Measurements from ENCODE around the gene ERN2. TPM values are rescaled to one million over a fixed set of nuclear protein-coding genes. Genes with fewer than 3 reads are reported as not detected.

ERN2 gene
- total and polyA plus RNA-seq, 2 of the 4 experiments (the other 2 are of a cell fraction): 0.39 to 0.54 TPM

DNA sequence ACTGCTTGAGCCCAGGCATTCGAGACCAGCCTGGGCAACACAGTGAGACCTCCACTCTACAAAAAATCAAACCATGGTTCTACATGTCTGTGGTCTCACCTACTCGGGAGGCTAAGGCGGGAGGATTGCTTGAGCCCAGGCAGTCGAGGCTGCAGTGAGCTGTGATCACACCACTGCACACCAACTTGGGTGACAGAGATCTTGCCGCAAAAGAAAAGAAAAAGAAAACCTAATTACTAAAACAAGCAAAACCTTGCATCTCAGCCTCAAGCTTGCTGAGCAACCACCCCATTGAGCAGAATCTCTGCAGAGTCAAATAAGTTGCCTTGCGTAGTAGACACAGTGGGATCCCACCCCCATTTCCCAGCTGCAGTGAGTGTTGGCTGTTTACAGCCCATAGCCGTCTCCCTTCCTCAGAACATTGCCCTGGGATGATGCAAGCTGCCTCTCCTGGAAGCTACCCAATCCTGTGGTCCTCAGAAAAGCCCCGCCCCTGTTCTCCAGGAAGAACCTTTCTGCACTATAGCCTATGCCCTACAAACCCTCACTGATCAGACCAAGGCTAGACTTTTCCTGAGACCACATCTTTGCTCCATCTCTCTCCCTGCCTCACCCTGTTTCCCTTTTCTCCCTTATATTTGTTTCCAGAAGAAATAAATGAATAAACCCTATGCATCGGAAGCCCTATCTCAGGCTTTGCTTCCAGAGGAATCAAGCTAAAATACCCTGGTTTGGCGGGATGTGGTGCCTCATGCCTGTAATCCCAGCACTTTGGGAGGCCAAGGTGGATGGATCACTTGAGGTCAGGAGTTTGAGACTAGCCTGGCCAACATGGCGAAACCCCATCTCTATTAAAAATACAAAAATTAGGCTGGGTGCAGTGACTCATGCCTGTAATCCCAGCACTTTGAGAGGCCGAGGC, 16.7 kb upstream of the ERN2 start:
- H4K91ac ChIP-seq (ENCODE audit: insufficient read depth, low read depth, low read length): no peak overlapping the region
- H3K79me1 ChIP-seq (ENCODE audit: low read depth in 1 of 2, low read length in 2 of 2): no peaks in the 10 kb centered on the region
- peak; percentile 53 for ATAC-seq (ENCODE audit: low read depth)
- H2BK15ac ChIP-seq (ENCODE audit: low read depth, low read length): no peak overlapping the region
- H3K23ac ChIP-seq (ENCODE audit: low read depth, low read length): no peak overlapping the region
- no peak overlapping the region for H2AK5ac ChIP-seq (ENCODE audit: low read depth, low read length)
- H3K4me3 ChIP-seq (ENCODE audit: insufficient read depth, low read depth, low read length): no peak overlapping the region
- H3K9me1 ChIP-seq (ENCODE audit: insufficient read depth, low read length): no peaks in the 10 kb centered on the region
- no peak overlapping the region for H2AK9ac ChIP-seq (replicated peaks; ENCODE audit: low read depth, low read length, poor library complexity)
- no peak overlapping the region for H3K9ac ChIP-seq (ENCODE audit: low read depth, low read length)
- dilution Hi-C loops (cut with HindIII; ENCODE audit: low sequenced_read_pairs, unreplicated experiment) (no loop called here), intact Hi-C loops (cut with micrococcal nuclease) (loop anchor here (2.0 kb wide), 1 partner anchor 51 kb away; the partner anchor contains the start of gene PLK1), in situ Hi-C loops (cut with MboI; ENCODE audit: low sequenced_read_pairs) (no loop called here)
- H3K9me3 ChIP-seq (ENCODE audit: control insufficient read depth, insufficient read depth, low read length): no peaks in the 10 kb centered on the region
- H2BK5ac ChIP-seq (ENCODE audit: low read depth, low read length, poor library complexity, severe bottlenecking): no peak overlapping the region
- H3K4me1 ChIP-seq (ENCODE audit: control insufficient read depth, insufficient read depth, low read length): no peaks in the 10 kb centered on the region
- H3K4me2 ChIP-seq (ENCODE audit: low read depth, low read length): no peak overlapping the region
- TF ChIP-seq CEBPB (IDR thresholded peaks at IDR 0.05; ENCODE audit: low read depth, low read length): peak; percentile 64
- TF ChIP-seq POLR2A (IDR thresholded peaks at IDR 0.05; ENCODE audit: low read depth, low read length): no peak
- peak; percentile 48 for DNase-seq
- H2BK120ac ChIP-seq (ENCODE audit: low read depth, low read length): no peak overlapping the region
- no peak overlapping the region for H3K27ac ChIP-seq (ENCODE audit: insufficient read depth, low read length)
- no peak overlapping the region for H3K56ac ChIP-seq (ENCODE audit: extremely low read depth, insufficient read depth, low read length)
- ChIA-PET POLR2A (ENCODE audit: unreplicated experiment) (no interaction called here), CTCF (interaction anchor here (0.8 to 1.0 kb wide), 2 partner anchors 18 to 280 kb away, joined by 4 to 6 read pairs; no protein-coding TSS in a partner anchor)
- no peak overlapping the region for H4K5ac ChIP-seq (ENCODE audit: low read depth, low read length)
- no peak overlapping the region for H3K18ac ChIP-seq (ENCODE audit: low read depth, low read length)
- BruUV-seq (replicated peaks): no TSS peak
- no peaks in the 10 kb centered on the region for H3K36me3 ChIP-seq (ENCODE audit: control insufficient read depth, insufficient read depth, low read length)
- H4K8ac ChIP-seq (ENCODE audit: low read depth in 2 of 2, low read length in 2 of 2): peak overlapping the region in 1 of 2 experiments; percentile 40; a peak in 1 of 4 replicates
- 67% methylated on average over 1 of the region's 12 CpGs; no CpG with 5 or more reads in 1 of the 2 experiments for WGBS, 2 experiments (ENCODE audit: extremely low coverage in 2 of 2, insufficient read length in 1 of 2)
- H2BK20ac ChIP-seq (ENCODE audit: low read depth, low read length): no peak overlapping the region
- no peak overlapping the region for H3K4ac ChIP-seq (ENCODE audit: low read depth, low read length)
- no peak overlapping the region for H2AFZ ChIP-seq (replicated peaks; ENCODE audit: low read length, poor library complexity)
- no peak overlapping the region for H3K14ac ChIP-seq (replicated peaks; ENCODE audit: low read depth, low read length)
- H3K27me3 ChIP-seq (ENCODE audit: control insufficient read depth, insufficient read depth, low read length): no peaks in the 10 kb centered on the region
- no peaks in the 10 kb centered on the region for H4K20me1 ChIP-seq (ENCODE audit: insufficient read depth, low read length)
